GM21515 (cell line): ENCODE results near the gene MYRFL.
"Not testable (repeated sequence)": the region's sequence is repeated elsewhere in the genome, so short reads cannot be mapped to it uniquely, and the experiment has no call there.

Experiments
- ATAC-seq: cut with Tn5 transposase; IDR thresholded peaks from one replicate; pipeline ENCODE4 v1.9.1; 2021; ENCODE audit not compliant: unreplicated experiment

MYRFL gene

DNA sequence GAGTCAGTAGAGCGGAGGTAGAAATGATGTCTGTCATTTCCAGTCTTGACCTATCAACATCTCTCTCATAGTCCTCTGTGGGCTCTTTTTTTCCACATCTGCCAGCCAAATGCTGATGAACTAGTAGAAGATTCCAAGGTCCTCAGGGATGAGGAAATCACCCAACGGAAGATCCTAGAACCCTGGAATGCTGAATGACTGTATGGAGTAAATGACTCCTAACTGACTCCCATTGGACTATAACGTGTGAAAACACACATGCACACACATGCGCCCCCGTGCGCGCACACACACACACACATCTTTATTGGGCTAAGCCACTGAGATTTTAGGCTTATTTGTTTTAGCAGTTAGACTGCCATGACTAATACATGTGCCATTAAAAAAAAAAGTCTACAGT, 159.2 kb downstream of the MYRFL start:
- ATAC-seq: no peak

DNA sequence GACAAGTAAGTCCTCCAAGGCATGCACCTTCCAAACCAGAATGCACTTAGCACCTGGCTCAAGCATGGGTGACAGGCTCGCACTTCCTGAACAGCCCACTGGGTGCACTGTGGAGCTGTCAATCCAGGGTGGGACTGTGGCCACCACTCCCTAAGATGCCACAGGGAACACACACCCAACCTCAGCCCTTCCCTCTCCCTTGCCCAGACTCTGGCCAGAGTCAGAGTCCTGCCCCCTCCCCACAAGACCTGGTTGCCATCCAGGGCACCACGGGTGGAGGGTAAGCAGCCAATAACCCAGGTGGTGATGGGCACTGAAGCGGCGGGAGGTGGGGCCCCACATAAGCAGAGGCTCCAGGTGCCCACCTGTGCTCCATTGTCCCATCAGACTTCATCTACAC, 160.6 kb downstream of the MYRFL start:
- ATAC-seq: peak; percentile 91

DNA sequence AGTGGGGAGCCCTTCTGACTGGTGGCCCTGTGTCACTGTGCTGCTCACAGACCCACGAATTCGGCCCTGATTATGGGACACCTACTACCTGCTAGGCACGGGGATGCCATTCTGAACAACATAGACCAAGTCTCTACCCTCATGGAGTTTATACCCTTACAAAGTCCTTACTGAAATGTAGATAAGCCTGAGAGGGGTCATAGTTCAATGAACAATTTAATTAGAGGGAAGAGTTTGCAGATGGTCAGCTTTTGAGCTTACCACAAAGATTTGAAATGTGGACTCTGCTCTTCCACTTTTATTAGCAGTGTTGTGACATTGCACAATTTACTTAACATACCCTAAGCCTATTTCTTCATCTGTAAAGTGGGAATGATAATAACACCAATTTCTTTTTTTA, 161.1 kb downstream of the MYRFL start:
- no peak for ATAC-seq

DNA sequence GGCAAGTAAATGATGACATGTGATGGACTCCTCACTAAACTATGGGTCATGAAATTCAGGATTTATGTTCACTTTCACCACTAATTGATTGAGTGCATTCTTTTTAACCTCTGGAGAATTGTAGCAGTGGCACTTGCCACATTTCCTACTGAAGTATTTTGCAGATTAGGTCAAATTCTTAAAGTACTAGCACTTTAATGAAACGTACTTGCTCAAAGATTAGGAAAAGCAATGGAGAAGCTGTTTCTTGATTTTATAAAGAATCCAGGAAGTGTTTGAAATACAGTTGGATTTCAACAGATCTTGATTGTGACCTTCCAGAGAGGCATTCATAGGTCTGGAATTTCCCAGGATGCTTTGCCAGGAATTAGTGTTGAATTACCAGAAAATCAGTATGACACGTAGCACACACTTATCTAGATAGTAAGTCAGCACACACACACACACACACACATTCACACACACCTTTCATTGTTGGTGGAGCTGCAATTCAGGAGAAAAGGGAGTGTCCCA, 162.6 kb downstream of the MYRFL start:
- no peak for ATAC-seq

DNA sequence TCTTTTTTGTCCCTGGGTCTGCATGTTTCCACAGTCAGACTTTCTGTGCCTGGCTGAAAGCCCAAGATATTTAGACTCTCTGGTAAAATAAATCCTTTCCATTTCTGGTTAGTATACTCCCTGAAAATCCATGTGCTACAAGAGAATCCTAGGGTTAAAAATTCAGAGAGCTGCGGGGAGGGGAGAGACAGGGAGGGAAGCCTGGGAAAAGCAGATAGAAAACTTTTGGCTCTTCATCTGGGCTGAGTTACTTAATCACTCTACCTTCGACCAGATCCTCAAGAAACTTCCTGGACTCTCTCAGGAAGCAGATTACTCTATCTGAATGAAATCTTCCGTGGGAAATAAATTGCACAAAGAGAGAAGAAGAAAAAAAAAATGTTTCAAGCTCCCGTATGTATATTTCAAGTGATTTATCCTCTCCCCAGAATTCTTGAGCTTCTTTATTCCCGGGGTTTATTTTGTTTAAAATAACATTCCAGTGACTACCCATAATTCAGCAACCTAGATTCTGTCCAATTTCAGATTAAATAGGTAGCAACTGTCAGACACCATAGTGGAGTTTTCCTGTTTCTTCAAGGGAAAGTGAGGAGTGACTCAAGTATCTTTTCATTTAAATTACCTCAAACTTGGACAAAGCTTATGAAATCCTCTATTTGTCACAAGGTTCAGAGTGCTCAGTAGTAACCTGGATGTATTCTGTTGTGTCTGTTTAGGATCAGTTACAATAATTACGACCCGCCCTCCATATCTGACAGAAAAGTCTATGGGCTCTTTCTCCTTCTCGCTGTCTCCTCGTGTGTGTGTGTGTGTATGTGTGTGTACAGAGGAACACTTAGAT, 163.7 kb downstream of the MYRFL start:
- ATAC-seq: no peak

DNA sequence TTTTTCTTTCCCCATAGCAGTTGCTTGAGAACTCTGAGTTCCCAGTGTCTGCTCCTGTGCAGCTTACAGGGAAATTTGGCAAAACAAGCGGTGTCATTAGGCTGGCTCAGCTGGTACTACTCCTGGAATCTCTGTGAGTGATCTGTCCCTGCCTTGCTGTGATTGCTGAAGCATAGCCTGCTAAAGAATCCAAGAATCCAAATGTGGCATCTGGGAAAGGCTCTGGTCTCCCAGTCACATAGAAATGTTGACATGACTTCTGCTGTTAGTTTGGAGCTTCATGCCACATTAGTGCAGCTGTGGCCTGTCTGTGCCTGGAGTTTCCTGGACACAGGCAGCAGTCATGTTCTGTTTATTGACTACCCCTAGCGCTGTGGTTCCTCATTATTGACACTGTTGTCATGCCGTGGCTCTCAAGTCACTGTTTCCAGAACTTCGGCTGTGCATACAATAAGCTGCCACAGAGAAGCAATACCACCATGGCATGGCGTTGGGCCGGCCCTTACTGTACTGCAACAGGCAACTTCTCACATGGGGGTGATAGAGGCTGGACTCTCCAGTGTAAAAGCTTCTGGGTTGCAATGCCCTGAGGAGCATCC, 166.8 kb downstream of the MYRFL start:
- ATAC-seq: no peak

DNA sequence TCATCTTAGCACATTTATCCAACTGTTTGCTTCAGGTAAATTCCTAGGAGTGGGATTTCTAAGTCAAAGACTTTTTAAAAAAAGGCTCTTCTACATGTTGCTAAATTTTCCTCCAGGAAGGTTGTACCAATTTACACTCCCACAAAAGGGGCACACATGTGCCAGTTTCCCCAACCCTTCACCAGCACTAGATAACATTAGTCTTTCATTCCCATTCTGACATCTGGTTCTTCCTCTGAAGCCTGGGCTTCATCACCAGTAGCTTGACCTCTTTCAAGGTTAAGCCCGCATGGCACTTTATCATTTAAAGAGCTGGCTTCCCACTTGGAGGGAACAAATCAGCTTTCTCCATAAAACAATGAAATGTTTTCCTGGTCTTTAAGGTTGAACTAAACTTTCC, 168.4 kb downstream of the MYRFL start:
- no peak for ATAC-seq

DNA sequence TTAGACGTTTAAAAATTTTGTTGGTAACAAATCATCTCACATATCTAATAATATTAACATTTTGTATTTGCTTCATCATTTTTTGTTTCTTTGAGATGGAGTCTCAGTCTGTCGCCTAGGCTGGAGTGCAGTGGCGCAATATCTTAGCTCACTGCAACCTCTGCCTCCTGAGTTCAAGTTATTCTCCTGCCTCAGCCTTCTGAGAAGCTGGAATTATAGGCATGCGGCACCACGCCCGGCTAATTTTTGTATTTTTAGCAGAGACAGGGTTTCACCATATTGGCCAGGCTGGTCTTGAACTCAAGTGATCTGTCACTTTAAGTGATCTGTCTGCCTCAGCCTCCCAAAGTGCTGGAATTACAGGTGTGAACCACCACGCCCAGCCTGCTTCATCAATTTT, 169.1 kb downstream of the MYRFL start:
- ATAC-seq: not testable (repeated sequence)

DNA sequence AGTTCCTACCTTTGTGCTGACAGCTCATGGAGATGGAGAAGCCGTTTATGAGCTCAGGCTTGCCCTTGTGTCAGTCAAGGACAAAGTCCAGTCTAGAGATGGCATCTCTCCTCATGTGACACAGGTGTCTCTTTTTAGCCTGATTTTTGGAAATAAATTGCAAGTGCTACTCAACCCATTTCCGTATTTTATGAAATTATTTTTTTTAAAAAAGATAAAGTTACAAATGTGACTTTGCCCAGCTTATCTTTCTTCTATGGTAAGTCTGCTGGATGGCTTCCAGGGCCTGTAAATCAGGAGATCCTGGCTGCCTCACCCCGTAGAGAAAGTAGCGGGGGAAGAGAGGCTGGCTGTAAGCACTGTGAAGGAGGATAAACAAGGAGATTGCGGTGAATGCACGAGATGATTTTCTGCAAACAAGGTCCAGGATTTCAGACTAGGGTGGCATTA, 169.7 kb downstream of the MYRFL start:
- ATAC-seq: no peak

DNA sequence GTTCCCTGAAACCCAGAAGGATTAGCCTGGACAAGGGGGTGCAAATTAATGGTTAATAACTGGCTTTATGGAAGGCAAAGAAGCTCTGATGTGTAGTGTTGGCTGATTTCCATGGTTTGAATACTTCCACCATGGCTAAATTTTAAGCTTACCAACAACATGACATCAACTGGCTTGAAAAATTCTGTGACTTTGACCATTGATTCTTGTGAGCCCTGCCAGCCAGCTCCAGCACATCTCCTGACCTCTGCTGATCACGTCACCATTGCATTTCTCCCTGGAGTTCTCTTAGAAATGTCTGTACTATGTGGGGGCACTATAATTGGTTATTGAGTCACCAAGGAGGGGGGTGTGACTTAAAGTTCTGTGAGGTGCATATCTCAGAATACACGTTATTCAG, 171.2 kb downstream of the MYRFL start:
- no peak for ATAC-seq

DNA sequence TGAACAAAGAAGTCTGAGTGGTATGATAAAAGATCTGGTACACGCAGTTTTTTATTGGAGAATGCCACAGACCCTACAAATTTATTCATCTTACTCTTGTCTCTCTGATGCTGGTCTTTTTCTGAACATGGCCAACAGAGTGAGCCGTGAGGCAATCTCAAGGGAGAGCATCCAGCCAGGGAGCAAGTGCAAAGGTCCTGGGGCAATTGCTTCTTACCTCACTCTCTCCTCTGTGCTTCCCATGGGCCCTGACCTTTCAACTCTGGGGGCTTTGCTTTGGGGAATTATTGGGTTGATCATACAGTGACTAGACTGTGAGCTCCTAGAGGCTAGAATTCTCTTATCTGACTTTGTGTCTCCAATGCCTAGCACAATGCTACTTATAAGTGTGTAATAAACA, 171.7 kb downstream of the MYRFL start:
- no peak for ATAC-seq

DNA sequence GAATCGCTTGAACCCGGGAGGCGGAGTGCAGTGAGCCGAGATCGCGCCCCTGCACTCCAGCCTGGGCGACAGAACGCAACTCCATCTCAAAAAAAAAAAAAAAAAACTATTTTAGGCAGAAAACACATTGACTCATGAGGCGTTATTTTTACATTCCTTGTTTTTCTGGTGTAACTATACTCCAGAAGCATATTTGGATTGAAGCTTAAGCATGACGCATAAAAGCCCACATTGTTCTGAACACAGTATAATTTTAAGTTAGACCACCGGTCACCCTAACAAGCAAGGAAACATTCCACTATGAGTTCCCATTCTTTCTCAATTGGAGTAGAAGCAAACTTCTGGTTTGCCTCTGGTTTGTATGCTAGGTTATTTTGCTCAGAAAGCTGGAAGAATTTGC, 173.0 kb downstream of the MYRFL start:
- no peak for ATAC-seq

DNA sequence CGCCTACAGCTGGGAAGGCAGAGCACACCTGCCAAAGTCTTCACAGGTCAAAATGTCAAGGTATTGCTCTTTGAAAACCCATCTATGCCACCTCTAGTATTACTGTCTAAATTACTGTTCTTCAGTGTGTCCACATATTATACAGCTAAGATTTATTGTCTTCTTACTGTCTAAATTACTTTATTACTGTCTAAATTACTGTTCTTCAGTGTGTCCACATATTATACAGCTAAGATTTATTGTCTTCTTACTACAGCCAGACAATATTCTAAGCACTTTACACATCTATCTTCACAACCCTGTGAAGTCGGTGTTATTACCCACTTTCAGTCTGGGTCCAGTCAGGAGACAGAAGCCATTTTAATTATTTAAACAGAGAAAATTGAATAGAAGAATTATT, 173.9 kb downstream of the MYRFL start:
- ATAC-seq: no peak

DNA sequence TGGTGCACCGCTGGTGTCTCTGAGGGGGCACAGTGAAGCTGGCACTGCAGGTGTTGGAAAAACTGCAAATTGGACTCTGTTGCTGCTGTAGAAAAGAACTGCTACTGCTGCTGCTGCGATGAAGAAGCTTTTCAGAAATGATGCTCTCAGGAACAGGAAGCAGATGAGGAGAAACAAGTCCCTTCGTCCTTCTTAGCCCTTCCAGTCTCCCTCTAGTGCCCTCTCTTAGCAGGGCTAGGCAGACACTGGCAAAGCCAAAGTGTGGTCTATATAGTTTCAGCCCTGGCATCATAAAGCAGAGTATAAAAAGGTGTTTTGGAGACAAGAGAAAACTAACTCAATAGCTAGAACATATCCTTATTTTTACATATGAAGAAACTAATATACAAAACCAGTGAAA, 174.5 kb downstream of the MYRFL start:
- no peak for ATAC-seq

DNA sequence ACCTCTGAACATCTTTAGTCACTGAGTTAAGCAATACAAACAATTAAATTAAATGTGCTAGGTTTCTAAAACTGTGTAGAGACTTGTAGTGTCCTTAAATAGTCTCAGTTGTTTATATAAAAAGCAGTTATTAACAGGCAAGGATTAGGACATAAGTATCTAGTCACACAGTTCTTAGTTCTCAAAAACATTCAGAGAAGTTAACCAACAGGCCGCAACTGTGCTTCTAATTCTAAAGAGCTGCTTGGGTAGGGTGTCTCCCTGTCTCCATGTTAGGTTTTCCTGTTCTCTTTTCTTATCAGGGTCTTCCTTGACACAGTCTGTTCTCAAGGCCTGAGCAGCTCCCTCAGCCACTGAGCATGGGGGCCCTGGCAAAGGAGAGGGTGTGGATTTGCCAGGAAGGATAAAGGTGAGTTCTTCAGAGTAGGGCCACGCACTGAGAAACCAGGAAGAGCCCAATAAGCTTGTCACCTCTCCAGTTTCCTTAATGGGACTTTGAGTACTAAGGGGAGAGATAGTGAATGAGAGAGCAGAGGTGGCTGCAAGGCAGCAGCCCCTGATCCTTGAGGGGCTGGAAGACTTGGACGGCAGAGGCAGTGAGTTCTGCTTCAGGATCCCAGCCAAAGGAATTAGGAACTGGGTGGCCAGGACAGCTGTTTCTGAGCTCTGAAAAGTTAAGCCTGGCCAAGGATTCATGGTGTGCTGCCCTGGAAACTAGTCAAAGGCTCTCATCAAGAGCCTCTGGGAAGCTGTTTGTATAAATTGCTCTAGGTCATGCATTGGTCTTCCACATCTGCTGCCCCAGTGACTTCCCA, 177.3 kb downstream of the MYRFL start:
- ATAC-seq: no peak

DNA sequence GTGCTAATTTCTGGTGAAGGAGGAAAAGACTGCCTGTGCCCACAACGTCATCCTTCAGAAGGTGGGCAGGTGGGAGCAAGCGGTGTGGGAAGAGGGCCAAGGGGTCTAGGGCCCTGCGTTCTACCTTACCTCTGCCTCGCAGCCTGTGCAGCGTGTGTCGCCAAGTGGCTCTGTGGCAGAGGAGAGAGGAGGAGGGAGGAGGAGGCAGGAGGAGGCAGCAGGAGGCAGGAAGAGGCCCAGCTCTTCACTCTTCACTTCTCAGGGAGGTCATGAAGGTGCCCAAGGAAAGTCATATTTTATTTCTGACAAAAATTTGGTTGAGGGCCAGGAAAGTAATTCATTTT, 177.9 kb downstream of the MYRFL start:
- ATAC-seq: no peak

DNA sequence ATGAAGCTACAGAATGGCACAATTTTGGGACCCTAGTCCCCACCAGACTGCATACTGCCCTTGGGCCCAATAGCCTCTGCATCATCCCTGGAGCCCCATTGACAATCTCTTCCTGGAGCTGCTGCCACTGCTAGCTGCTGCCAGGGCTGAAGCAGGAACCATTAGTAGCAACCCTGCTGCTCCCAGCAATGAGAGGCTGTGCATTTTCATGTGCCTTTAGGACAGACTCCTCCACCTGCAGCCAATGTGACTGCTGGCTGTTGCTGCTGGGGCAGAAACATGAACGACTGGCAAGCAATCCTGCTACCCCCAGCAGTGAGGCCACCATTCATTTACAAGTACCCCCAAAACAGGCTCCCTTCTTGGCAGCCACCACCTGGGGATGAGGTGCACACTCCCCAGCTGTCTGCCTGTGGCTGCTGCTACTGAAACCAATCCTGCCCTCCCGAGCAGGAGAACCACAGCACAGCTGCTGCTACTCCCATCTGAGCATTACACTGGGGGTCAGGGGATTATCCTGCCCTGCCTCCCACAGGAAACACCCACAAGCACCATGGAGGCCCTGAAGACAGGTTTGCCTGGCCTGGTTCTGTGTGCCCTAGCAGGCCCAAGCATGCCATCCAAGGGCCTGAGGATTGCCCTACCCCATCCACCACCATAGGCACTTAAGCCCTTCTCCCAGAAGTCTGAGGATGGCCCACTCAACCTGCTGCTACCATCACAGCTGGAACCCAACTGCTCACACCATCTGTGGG, 181.0 kb downstream of the MYRFL start:
- no peak for ATAC-seq

DNA sequence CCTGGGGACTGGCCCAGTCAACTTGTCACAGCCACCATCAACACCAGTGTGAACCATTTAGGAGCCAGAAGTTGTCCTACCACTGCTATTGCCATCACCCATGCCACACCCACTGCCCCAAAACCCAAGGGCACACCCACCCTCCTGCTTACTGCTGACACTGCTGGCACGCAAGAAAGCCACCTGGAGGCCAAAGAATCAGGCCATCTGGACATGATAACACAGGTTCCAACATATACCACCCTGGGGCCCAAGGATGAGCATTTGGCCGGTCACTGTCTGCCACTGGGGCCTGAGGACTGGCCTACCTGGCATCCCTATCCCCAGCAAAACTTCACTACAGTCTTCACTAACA, 181.6 kb downstream of the MYRFL start:
- no peak for ATAC-seq

DNA sequence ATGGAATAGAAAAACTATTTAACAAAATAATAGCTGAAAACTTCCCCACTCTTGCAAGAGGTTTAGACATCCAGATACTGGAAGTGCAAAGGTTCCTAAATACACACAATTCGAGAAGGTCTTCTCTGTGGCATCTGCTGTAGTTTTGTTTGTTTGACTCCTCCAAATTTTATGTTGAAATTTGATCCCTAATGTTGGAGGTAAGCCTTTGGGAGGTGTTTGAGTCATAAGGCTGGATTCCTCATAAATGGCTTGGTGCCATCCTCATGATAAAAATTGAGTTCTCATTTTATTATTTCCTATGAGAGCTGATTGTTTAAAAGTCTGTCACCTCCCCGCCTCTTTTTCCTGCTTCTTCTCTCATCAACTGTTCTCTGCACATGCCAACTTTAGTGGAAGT, 182.7 kb downstream of the MYRFL start:
- no peak for ATAC-seq
